Measurements from ENCODE around the gene TMEM31.
"Not testable (repeated sequence)": the region's sequence is repeated elsewhere in the genome, so short reads cannot be mapped to it uniquely, and the experiment has no call there.

Gene TMEM31

GRCh38 chrX:103758555-103758954 is 47.8 kb downstream of the TMEM31 start:
- no peak for DNase-seq (ENCODE audit: extremely low read depth, insufficient read length)
- no peak for TF ChIP-seq CTCF (IDR thresholded peaks at IDR 0.05; ENCODE audit: insufficient read depth, low read length, poor library complexity, severe bottlenecking)
- Histone ChIP-seq H3K4me3 (replicated peaks; ENCODE audit: low read depth, low read length) (no peak overlapping the region), H3K36me3 (ENCODE audit: control insufficient read depth, insufficient read depth, low read length) (no peaks in the 10 kb centered on the region), H3K27me3 (replicated peaks; ENCODE audit: control insufficient read depth, insufficient read depth, low read length) (no peaks in the 10 kb centered on the region; the same call in none of the 2 replicates)

GRCh38 chrX:103763541-103763940 is 52.8 kb downstream of the TMEM31 start:
- H3K4me3 ChIP-seq (replicated peaks; ENCODE audit: low read depth, low read length); DNase-seq (ENCODE audit: extremely low read depth, insufficient read length): not testable (repeated sequence)

More at GRCh38 chrX:103763541-103763940, 52.8 kb downstream of the TMEM31 start:
- not testable (repeated sequence) for H3K36me3 ChIP-seq (ENCODE audit: control insufficient read depth, insufficient read depth, low read length); H3K27me3 ChIP-seq (replicated peaks; ENCODE audit: control insufficient read depth, insufficient read depth, low read length)

Measured in GM06990 (cell line).